Ovary (tissue), 9 donors: ENCODE results near the gene LGALS7B. TPM values are rescaled to one million over a fixed set of nuclear protein-coding genes. Genes with fewer than 3 reads are reported as not detected.
"Not testable (repeated sequence)": the region's sequence is repeated elsewhere in the genome, so short reads cannot be mapped to it uniquely, and the experiment has no call there.

Experiments
- DNase-seq, 5 donors: peaks; one replicate each; pipeline ENCODE4 v3.0.0-alpha.2; 2019 to 2020
- H3K27ac ChIP-seq, 2 donors: fragments of 200-600 bp; one replicate each; pipeline versions ENCODE4 v1.5.1 to v1.8.0; 2019 to 2022
- H3K27me3 ChIP-seq: fragments of 200-600 bp; one replicate; pipeline ENCODE4 v1.8.0; 2022
- H3K36me3 ChIP-seq: fragments of 200-600 bp; sonication (generic); one replicate; pipeline ENCODE4 v1.5.1; 2019
- H3K4me1 ChIP-seq: one replicate; pipeline ENCODE4 v1.8.1; 2013; ENCODE audit warnings: mild to moderate bottlenecking, moderate library complexity; ENCODE audit not compliant: insufficient read depth
- H3K4me3 ChIP-seq: fragments of 200-600 bp; sonication (generic); one replicate; pipeline ENCODE4 v1.5.1; 2017
- H3K9me3 ChIP-seq, 2 donors: fragments of 200-600 bp in 1 of 2; sonication (generic) in 1 of 2; one replicate each; pipeline versions ENCODE4 v1.5.1 to v1.8.1; 2013 to 2019; ENCODE audit warnings: mild to moderate bottlenecking in 1 of 2, moderate library complexity in 1 of 2
- CTCF ChIP-seq, 3 donors: fragments of 450-650 bp in 2 of 3; fragments of 200-600 bp in 1 of 3; IDR thresholded peaks; one replicate each; pipeline versions ENCODE4 v1.5.1 to v1.8.0; 2016 to 2022; ENCODE audit warnings: antibody characterized with exemption in 3 of 3, mild to moderate bottlenecking in 1 of 3
- EP300 ChIP-seq: sonication (generic); formaldehyde crosslinking; IDR thresholded peaks from one replicate; pipeline ENCODE4 v1.6.1; 2017; ENCODE audit warnings: antibody characterized with exemption
- POLR2A ChIP-seq: fragments of 450-650 bp; IDR thresholded peaks from one replicate; pipeline ENCODE4 v1.6.1; 2017; ENCODE audit warnings: antibody characterized with exemption, mild to moderate bottlenecking, moderate library complexity
- WGBS, 3 donors: extraction: QIAGEN DNeasy Blood & Tissue Kit in 1 of 3; methylation state at CpG; one replicate each; pipeline versions ENCODE4 v1.1.5 to v1.1.7; 2013 to 2017; 5-methylcytosine and 5-hydroxymethylcytosine counted together
- intact Hi-C, 4 donors: fragments of 100-400 bp; cut with DNase I; formaldehyde crosslinking; loops; one replicate each; pipeline versions ENCODE4 v1.11.0 to v1.15.1; 2022 to 2023
- polyA plus RNA-seq, 2 donors: library from polyadenylated mRNA; stranded (reverse); fragments of 200-250 nt in 1 of 2; fragments of 350-450 nt in 1 of 2; fragmentation: Illumina TruSeq in 1 of 2; extraction: RNeasy Lipid Tissue Mini Kit (QIAGEN cat#74804) in 1 of 2; gene quantifications; one replicate each; pipeline ENCODE4 v1.2.3, GENCODE V29; 2013 to 2014
- total RNA-seq, 7 donors: library from RNA; depleted of rRNA in 2 of 7; stranded (reverse); fragments of >200 nt in 2 of 7; fragmentation: NEBNext Ultra II Directional in 3 of 7; extraction: Animal tissue kit (Norgen Biotek cat#: 25700) in 3 of 7; gene quantifications; one replicate each; pipeline versions ENCODE4 v1.1.0 to v1.2.4, GENCODE V29; 2016 to 2023
- donor health status: DM: no; HTN: no; CAD: no; lungs with moderate emphysema.
- donor health status: DM: no; HTN: no; CAD: no.
- donor health status: Bipolar disorder and iron deficiency.
- donor health status: DM: yes; HTN: yes; CAD: no.
- donor health status: DM: no; HTN: no; CAD: no.
- donor health status: DM: yes; HTN: yes; CAD: no.

The LGALS7B gene
- total and polyA plus RNA-seq, 9 donors, result not detected

- TF ChIP-seq EP300 (no peak), POLR2A (no peak), CTCF (IDR thresholded peaks at IDR 0.05) (no peak)
- Histone ChIP-seq H3K4me3 (no peak overlapping the region), H3K9me3 (no peaks in the 10 kb centered on the region), H3K27ac (no peak overlapping the region), H3K27me3 (no peaks in the 10 kb centered on the region), H3K4me1 (no peaks in the 10 kb centered on the region), H3K36me3 (no peaks in the 10 kb centered on the region)
- 92 to 95% (median 94%) methylated on average over 6 of the region's 6 CpGs for WGBS, 3 donors
- DNase-seq, result no peak
- intact Hi-C loops, result no loop called here
Measured at GRCh38 chr19:38806371-38806770, 17.4 kb downstream of the LGALS7B start.

DNA sequence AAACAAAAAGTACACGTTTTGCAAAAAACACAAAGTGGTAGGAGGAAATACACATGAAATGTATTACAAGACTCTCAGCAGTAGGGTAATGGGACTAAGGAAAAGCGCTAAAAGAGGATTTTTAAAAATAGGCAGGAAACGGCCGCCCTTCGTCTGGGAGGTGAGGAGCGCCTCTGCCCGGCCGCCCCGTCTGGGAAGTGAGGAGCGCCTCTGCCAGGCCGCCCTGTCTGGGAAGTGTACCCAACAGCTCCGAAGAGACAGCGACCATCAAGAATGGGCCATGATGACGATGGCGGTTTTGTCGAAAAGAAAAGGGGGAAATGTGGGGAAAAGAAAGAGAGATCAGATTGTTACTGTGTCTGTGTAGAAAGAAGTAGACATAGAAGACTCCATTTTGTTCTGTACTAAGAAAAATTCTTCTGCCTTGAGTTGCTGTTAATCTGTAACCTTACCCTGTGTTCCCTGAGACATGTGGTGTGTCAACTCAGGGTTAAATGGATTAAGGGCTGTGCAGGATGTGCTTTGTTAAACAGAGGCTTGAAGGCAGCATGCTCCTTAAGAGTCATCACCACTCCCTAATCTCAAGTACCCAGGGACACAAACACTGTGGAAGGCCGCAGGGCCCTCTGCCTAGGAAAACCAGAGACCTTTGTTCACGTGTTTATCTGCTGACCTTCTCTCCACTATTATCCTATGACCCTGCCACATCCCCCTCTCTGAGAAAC is 18.5 kb downstream of the LGALS7B start:
- WGBS, 3 donors, result 77 to 87% (median 82%) methylated on average over 14 to 18 of the region's 18 CpGs
- intact Hi-C loops, DNase-seq, H3K4me1 ChIP-seq, H3K36me3 ChIP-seq, H3K4me3 ChIP-seq, H3K9me3 ChIP-seq, H3K27me3 ChIP-seq, H3K27ac ChIP-seq: not testable (repeated sequence)

DNA sequence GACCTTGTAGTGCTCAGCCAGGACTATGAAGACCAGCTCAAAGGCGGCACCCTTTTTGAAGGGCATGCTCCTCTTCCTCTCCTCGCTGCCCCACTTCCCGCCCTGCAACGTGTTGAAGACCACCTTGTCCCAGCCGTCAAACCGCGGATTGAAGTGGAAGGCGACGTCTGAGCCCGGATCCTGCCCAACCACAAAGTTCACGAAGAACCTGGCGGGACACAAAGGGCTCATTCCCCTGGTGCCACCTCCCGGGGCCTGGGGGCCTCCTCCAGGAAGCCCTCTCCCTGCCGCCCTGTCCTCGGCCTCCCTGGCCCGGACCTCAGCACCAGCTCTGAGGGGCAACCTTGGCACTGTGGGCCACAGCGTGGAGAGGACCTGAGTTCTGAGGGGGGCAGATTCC is 19.7 kb downstream of the LGALS7B start:
- Histone ChIP-seq H3K9me3 (no peaks in the 10 kb centered on the region), H3K4me1 (no peaks in the 10 kb centered on the region), H3K36me3 (no peaks in the 10 kb centered on the region), H3K27ac (no peak overlapping the region), H3K27me3 (no peaks in the 10 kb centered on the region), H3K4me3 (no peak overlapping the region)
- TF ChIP-seq EP300 (no peak), POLR2A (no peak), CTCF (IDR thresholded peaks at IDR 0.05) (no peak)
- 92 to 96% (median 94%) methylated on average over 17 of the region's 17 CpGs for WGBS, 3 donors
- DNase-seq, result no peak
- intact Hi-C loops, result no loop called here

GRCh38 chr19:38809592-38810252 is 20.7 kb downstream of the LGALS7B start:
- Histone ChIP-seq H3K27me3 (no peaks in the 10 kb centered on the region), H3K9me3 (no peaks in the 10 kb centered on the region), H3K27ac (no peak overlapping the region), H3K36me3 (no peaks in the 10 kb centered on the region), H3K4me3 (no peak overlapping the region), H3K4me1 (no peaks in the 10 kb centered on the region)
- DNase-seq, result no peak
- TF ChIP-seq CTCF (IDR thresholded peaks at IDR 0.05) (no peak), EP300 (no peak), POLR2A (no peak)
- 96 to 97% (median 97%) methylated on average over 8 of the region's 8 CpGs for WGBS, 3 donors
- intact Hi-C loops, result no loop called here
